MM.1S (cell line): ENCODE results near the gene VPS13A.

Experiments used
- CTCF ChIP-seq: fragments of 300-600 bp; sonication (generic); IDR thresholded peaks from 2 replicates; pipeline ENCODE4 v1.5.1; 2016; ENCODE audit warnings: antibody characterized with exemption, low read length, mixed read lengths
- EZH2phosphoT487 ChIP-seq: fragments of 300-600 bp; sonication (generic); IDR thresholded peaks from 2 replicates; pipeline ENCODE4 v1.6.1; 2018; ENCODE audit warnings: antibody characterized with exemption, low read length

GRCh38 chr9:77210116-77210515 is 32.8 kb downstream of the VPS13A start:
- no peak for TF ChIP-seq CTCF
- no peak for TF ChIP-seq EZH2phosphoT487
